GM18526 (cell line): ENCODE results near the gene POLR1H.

ENCODE experiments used
- POLR2A ChIP-seq: IDR thresholded peaks from 3 replicates; pipeline ENCODE4 v1.6.1; 2011; ENCODE audit not compliant: insufficient read length; ENCODE audit errors: extremely low read depth

Gene POLR1H

DNA sequence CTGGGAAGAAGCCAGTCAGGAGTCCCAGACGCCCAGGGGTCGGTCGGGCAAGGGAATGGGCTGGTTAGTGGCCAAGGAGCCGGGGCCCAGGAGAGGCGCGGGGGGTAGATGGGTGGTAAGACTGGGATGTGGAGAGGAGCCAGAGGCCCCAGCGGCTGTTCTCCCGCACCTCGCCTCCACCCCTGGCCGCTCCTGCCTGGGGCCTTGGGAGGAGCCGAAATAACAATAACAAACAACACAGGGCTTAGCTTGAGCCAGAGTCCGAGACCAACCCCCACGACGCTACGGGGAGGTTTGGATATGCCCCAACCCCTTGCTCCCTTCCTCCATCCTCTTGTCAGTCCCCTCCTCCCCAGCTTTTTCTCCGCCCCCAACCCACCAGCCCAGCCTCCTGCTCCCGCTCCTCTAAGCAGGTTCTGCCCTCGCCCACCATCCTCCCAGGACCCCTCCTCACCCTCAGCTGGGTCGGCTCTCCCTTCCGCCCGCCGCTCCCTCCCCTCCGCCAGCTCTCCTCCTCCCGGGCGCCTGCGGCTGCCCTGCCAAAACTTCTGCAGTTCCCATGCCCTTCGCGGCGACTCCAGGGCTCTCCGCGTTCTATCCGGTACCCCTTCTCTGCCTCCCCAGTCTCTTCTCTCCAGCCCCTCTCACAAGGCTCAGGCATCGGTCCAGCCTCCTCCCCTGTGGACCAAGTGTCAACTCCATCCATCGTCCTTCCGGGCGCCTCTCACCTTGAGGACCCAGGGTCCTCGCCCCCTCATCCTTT lies 13.4 kb downstream of the POLR1H start:
- TF ChIP-seq POLR2A = no peak

DNA sequence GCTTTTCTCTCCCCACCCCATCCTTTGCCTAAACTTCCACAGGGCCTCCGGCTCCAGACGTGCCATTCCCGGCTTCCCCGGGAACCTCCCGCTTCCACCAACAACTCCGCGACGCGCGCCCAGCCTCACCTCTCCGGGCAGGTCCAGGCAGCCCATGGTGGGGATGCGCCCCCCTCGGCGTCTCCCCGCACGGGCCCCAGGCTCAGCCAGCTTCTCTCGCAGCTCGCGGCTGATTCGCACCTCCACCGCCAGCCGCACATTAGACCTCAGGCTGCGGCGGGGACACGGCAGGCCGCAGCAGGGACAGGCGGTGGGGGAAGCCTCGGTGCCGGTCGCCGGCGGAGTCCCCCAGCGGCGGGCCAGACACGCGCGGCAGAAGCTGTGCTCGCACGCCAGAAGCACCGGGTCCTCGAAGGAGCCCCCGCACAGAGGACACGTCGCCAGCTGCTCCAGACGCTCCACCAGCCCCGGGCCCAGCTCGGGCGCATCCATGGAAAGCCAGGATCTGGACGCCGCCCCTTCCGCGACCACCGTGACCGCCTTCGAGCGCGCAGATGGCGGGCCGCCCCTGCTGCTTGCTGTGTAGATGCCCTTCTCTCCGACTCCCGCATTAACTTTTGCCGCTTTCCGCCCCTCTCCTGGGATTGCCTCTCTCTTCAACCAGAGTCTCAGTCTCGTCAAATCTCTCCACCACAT lies 14.2 kb downstream of the POLR1H start, which contains the start of gene RNF39:
Gene RNF39, minus strand, starts transcription at position 676 of the 696 bp plus-strand sequence. Its CDS starts 184 bp downstream, at position 492.
- TF ChIP-seq POLR2A = no peak

DNA sequence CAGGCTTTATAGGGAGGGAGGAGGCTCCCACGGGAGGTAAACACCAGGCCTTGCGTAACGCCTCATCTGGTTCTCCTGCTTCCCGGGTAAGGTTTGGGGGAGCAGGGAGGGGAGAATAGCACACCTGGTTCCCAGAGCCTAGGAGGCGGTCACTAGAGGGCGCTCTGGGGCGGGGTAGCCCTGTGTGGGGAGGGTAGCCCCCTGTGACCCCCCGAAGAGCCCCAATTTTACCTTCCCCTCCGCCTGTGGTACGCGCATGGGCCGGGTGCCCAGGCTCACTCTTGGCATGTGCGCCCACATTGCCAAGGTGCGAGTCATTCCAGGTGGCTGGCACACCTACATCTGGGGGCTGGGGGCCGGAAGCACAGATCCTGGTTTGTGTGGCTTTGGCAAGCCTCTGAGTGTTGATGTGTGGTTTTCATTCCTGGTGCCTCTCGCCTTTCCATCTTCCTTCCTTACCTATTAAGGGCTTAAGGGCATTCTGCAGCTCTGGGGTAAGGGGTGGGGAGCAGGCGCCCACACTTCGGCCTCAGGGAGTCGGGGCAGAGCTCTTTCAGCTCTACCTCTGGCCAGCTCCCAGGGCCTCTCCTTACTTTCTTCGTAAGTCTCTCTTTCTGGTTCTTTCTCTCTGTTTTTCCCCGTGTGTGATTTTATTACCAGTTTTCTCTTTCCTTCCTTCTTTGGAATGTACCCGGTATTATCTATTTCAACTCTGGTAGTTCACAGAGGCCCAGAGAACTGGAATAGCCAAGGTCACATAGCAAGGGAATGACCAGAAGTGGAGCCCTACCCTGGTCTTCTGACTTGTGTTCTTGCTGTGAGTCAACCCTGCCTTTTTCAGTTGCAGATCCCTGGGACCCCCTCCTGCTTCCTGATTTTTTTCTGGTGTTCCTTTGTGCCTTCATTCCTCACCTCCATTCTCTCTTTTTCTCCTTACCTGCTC lies 15.0 kb downstream of the POLR1H start:
- TF ChIP-seq POLR2A = no peak

DNA sequence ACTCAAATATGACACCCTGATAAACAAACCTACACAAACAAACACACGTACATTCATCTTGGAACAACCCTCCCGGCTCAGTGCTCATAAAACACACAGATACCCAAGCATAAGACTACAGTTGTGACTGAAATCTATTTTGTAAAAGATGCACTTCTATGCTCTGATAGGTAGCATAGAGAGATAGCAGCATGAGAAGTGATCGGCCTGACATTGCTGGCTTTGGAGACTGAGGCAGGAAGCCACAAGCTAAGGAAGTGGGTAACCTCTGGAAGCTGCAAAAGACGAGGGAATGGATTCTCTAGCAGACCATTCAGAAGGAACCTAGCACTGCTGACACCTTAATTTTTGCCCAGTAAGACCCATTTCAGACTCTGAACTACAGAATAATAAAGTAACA lies 16.2 kb downstream of the POLR1H start:
- no peak for TF ChIP-seq POLR2A

DNA sequence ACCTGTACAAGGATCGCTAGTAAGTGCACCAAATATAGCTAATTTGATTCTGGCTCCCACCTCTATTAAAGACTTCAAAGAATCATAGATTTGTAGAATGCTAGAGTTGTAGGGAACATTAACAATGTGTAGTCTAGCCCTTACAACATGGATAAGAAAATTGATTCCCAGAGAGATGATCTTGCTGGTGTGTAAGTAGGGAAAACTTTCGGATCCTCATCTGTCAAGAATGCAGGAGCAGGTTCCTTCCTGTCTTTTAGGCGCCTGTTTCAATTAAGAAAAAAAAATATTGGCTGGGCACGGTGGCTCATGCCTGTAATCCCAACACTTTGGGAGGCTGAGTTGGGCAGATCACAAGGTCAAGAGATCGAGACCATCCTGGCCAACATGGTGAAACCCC lies 26.8 kb downstream of the POLR1H start:
- TF ChIP-seq POLR2A = no peak

DNA sequence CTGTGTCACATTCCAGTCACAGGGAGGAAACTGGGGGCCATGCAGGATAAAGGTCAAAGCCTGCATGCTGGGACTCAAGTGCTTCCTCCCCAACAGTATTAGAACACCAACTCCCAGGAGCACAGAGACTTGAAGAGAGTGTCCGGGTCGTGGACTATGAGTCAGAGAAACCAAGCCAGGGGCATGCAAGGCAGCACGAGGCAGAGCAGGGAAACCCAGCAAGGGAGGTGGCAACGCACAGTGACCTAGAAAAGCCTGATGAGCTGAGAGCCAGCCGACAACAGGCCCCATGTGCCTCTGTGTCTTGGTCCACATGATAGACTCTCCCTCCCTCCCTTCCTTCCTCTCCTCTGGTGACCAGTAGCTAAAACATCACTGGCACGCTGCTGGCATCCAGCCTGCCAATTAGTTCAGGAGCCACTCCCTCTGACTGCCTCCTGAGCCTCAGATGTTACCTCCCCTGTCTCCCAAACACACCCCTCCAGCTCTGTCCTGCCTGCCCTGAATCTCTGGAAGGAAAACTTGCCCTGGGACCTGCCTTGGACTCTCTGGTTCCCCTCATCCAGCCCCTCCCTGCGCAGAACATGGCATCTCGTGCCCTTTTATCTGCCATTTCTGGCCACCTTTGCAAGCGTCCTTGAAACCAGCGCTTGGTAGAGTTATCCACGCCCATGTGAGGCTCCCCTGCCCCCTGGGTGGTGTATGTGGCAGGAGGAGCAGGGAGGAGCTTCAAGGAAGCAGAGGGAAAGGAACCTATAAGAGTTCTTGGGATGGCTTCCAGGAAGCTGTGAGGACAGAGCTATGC lies 30.7 kb downstream of the POLR1H start:
- TF ChIP-seq POLR2A = no peak

DNA sequence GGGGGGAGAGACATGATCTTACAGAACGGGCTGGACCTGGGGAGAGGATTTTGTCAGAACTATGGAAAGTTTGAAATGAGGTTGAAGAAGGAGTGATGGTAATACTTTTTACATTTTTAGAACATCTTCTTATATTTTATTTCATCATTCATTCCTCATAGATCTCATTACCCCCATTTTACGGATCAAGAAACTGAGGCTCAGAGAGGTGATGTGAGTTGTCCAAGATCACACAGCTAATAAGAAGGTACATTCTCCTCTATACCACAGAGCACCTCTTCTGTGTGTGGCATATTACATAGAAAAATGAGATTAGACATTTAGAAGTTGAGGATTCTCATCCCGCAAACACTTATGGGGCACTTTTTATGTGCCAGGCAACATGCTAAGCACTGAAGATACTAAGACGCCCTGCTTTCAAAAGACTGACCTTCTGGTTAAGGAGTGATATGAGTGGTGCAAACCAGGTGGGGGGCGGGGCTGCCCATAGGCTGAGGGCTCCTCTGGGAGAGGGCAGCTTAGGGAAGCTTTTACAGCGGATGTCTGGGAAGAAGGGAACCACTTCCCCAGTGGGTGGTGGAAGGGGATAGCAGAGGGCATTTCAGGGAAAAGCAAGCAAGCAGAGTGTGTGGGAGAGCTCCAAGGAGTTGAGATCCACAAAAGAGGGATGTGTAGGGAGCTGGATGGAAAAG lies 31.9 kb downstream of the POLR1H start:
- TF ChIP-seq POLR2A = no peak

DNA sequence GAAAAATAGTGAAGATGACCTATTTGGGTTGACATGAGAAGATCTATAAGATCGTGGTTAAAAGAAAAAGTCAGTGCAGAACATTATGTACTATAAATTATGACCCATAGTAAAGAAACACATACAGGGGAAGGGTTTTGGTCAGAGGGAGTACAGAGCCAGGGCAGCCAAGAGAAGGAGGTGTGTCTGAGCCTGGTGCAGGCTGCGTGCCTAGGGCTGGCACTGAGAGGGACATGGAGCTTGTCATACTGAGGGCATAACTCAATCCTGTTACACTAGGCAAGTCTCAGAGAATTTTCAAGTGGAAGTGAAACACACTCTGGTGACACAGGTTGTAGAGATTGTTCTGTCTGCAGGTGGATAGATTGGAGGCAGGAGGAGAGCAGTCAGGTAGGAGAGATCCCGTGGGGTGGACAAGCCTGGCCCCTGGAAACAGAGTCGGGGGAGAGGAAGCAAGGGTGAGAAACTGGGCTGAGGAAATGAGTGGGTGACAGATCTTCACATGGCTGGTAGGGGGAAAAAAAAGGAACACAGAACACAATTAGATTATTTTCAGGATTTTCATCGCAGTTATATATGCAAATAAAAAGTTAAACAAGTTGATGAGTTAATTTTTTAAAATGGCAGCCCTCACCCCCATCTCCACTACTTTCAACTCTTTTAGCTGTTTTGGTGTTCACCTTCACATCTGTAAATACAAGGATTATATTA lies 33.0 kb downstream of the POLR1H start:
- TF ChIP-seq POLR2A = no peak

DNA sequence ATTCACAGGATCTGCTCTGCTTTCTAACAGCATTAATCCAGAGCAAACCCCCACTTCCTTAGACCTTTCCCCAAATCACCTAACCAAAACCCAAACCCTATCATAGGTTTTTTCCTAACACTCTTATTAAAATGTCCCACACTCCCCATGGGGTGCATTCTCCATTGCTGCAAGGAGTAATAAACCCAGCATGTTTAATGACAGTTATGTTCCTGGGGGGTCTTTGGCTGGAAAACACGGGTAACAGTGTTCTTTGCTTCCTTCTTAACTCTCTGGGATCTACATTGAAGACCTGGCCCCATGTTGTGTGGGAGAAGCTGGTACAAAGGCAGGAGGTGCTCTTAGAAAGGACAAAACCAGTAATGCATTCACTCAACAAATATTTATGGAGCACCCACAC lies 35.8 kb downstream of the POLR1H start:
- TF ChIP-seq POLR2A = no peak

DNA sequence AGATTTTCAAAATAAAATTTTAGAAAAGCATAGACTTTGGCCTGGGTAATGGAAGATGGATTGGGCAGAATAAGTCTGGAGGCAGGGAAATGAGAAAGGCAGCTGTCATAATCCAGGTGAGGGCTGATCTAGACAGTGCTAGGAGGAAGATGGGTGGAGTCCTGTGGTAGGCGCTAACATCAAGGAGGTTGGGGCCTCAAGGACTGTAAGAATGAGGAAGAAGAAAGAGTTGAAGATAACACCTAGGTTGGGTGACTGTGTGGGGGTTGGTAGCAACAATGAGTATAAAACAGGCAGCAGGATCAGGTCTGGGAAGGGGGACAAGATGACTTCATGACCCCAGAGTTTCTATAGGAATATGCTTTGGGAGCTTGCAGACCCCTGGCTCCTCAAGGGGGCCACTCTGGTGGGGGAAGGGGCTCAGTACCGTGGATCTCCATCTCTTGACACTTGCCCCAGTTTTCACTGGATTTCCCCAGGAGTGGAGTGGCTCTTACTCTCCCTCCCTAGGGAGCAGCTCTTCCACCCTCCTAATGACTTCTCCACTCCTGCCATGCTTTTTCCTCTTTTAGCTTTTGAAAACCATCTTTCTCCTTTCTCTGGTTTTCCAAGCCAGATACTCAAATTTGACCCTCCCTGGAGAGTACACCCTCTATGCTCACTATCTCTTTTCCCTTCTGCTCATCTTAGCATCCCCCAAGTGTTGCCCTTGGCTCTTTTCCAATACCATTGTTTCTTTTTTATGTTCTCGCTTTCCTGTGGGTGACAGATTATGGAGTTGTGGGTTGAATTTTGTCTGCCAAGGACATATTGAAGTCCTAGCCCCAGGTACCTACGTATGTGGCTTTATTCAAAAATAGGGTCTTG lies 37.1 kb downstream of the POLR1H start:
- no peak for TF ChIP-seq POLR2A

DNA sequence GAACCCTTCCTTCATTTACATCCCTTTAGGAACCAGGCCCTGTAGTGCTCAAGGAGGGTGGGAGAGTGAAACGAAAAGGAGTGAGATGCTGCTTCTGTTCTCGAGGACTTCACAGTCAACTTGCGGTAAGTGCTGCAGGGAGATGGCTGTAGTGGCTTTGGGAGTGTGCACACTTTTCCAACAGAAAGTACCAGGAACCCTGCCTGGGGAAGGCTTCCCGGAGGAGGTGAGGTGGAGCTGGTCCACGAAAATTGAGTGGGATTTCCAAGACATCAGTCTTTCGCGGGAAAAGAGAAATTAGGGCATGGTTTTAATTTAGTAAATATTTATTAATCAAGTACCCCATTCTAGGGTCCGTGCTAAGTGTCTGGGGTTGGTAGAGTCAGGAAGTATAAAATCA lies 39.1 kb downstream of the POLR1H start:
- no peak for TF ChIP-seq POLR2A

DNA sequence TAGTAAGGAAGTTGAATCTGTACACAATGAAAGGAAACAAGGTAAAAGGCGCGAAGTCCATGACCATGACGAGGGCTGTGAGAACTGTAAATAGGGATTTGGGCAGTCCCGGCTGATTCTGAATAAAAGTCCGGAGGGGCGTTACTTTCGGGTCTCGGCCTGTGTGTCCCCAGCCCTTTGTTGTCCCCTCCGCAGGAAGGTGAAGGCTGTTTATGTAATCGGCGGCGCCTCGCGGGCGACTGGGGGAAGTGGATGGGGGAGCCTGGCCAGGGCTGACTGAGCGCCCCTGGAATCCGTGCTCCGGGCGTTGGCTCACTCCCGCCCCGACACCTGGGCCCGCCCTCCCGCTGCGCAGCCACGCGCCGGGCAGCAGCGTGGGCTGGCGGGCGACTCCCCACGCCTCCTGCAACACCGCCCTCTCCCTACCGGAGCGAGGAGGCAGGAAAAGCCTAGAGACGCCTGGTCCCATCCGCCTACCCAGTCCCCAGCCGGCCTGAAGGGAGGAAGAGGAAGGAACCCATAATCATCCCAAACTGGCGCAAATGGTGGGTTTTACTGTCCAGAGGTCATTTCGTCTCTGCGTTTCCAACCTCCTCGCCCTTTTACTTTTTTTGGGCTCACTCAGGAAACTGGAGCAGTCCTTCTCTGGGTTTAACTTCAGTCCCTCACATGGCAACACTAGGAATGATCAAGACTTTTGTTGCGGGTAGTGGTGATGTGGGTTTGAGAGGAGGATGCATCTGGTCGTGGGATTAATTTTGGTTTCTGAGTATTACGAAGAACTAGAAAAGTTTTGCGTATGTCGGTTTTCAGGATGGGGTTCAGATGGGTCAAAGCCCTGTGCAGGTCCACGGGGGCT lies 39.7 kb downstream of the POLR1H start:
- no peak for TF ChIP-seq POLR2A
